ENCODE results near the gene XRN1.
"Not testable (repeated sequence)": the region's sequence is repeated elsewhere in the genome, so short reads cannot be mapped to it uniquely, and the experiment has no call there.

The XRN1 gene

GRCh38 chr3:142436951-142437585, 10.8 kb downstream of the XRN1 start:
- DNase-seq (ENCODE audit: low read depth in 1 of 2, low spot score in 1 of 2): no peak

- DNase-seq (ENCODE audit: low read depth in 1 of 2, low spot score in 1 of 2): no peak
These were observed 13.3 kb downstream of the XRN1 start for GRCh38 chr3:142434503-142434902.

- no peak for DNase-seq (ENCODE audit: low read depth in 1 of 2, low spot score in 1 of 2)
These were observed 14.7 kb downstream of the XRN1 start for GRCh38 chr3:142433110-142433509.

- no peak for DNase-seq (ENCODE audit: low read depth in 1 of 2, low spot score in 1 of 2)
These were observed 18.3 kb downstream of the XRN1 start for GRCh38 chr3:142429582-142429981.

GRCh38 chr3:142424754-142425153, 23.1 kb downstream of the XRN1 start:
- no peak for DNase-seq (ENCODE audit: low read depth in 1 of 2, low spot score in 1 of 2)

- DNase-seq (ENCODE audit: low read depth in 1 of 2, low spot score in 1 of 2): no peak
These were observed 28.8 kb downstream of the XRN1 start for GRCh38 chr3:142418926-142419592.

GRCh38 chr3:142417302-142417701, 30.5 kb downstream of the XRN1 start:
- no peak for DNase-seq (ENCODE audit: low read depth in 1 of 2, low spot score in 1 of 2)

GRCh38 chr3:142400537-142400936, 47.3 kb downstream of the XRN1 start:
- not testable (repeated sequence) for DNase-seq (ENCODE audit: low read depth in 1 of 2, low spot score in 1 of 2)

- DNase-seq (ENCODE audit: low read depth in 1 of 2, low spot score in 1 of 2): no peak
These were observed 52.8 kb downstream of the XRN1 start for GRCh38 chr3:142394921-142395622.

GRCh38 chr3:142385078-142385477, 62.8 kb downstream of the XRN1 start:
- no peak for DNase-seq (ENCODE audit: low read depth in 1 of 2, low spot score in 1 of 2)

- no peak for DNase-seq (ENCODE audit: low read depth in 1 of 2, low spot score in 1 of 2)
These were observed 73.2 kb downstream of the XRN1 start for GRCh38 chr3:142374687-142375086.

GRCh38 chr3:142369576-142369975, 78.3 kb downstream of the XRN1 start:
- DNase-seq (ENCODE audit: low read depth in 1 of 2, low spot score in 1 of 2): not testable (repeated sequence)

GRCh38 chr3:142366434-142366833, 81.4 kb downstream of the XRN1 start:
- DNase-seq (ENCODE audit: low read depth in 1 of 2, low spot score in 1 of 2): no peak

- DNase-seq (ENCODE audit: low read depth in 1 of 2, low spot score in 1 of 2): no peak
These were observed 83.8 kb downstream of the XRN1 start for GRCh38 chr3:142363936-142364467.

- not testable (repeated sequence) for DNase-seq (ENCODE audit: low read depth in 1 of 2, low spot score in 1 of 2)
These were observed 84.4 kb downstream of the XRN1 start for GRCh38 chr3:142363433-142363832.

GRCh38 chr3:142359367-142359766, 88.5 kb downstream of the XRN1 start:
- no peak for DNase-seq (ENCODE audit: low read depth in 1 of 2, low spot score in 1 of 2)

- no peak for DNase-seq (ENCODE audit: low read depth in 1 of 2, low spot score in 1 of 2)
These were observed 91.0 kb downstream of the XRN1 start for GRCh38 chr3:142356818-142357217.

GRCh38 chr3:142355692-142356091, 92.1 kb downstream of the XRN1 start:
- no peak for DNase-seq (ENCODE audit: low read depth in 1 of 2, low spot score in 1 of 2)

GRCh38 chr3:142354076-142354475, 93.8 kb downstream of the XRN1 start:
- no peak for DNase-seq (ENCODE audit: low read depth in 1 of 2, low spot score in 1 of 2)

- DNase-seq (ENCODE audit: low read depth in 1 of 2, low spot score in 1 of 2): no peak
These were observed 94.3 kb downstream of the XRN1 start for GRCh38 chr3:142353571-142353970.

GRCh38 chr3:142352698-142353097, 95.1 kb downstream of the XRN1 start:
- not testable (repeated sequence) for DNase-seq (ENCODE audit: low read depth in 1 of 2, low spot score in 1 of 2)

GRCh38 chr3:142348460-142348859, 99.4 kb downstream of the XRN1 start:
- no peak for DNase-seq (ENCODE audit: low read depth in 1 of 2, low spot score in 1 of 2)

Data from activated CD4-positive, alpha-beta T cell treated with anti-CD3 and anti-CD28 coated beads, Interleukin-2, amount 50 U/mL, for 24 hours (primary cell).